IMR-90 (cell line): ENCODE data around the gene SSC4D. TPM values are rescaled to one million over a fixed set of nuclear protein-coding genes. Genes with fewer than 3 reads are reported as not detected.
"Not testable (repeated sequence)": the region's sequence is repeated elsewhere in the genome, so short reads cannot be mapped to it uniquely, and the experiment has no call there.

Experiments
- ATAC-seq: fragments of 200-7000 bp; cut with Tn5 transposase; 2 replicates; pipeline ENCODE4 v1.9.1; 2020; ENCODE audit warnings: low read depth, mild to moderate bottlenecking, moderate library complexity
- BruUV-seq: library from RNA; stranded (reverse); fragments of 400-500 nt; replicated peaks from 2 replicates; lab custom pipeline; 2021; lab: Mats Ljungman, UMichigan
- CTCF ChIA-PET: fragments of 300-600 bp; formaldehyde crosslinking; extraction: SDS; loops from one replicate; lab custom pipeline; 2021; ENCODE audit warnings: antibody characterized with exemption; lab: Yijun Ruan, JAX
- POLR2A ChIA-PET: fragments of 300-600 bp; sonication (Branson Sonifier 250); formaldehyde crosslinking; loops from one replicate; lab custom pipeline; 2022; ENCODE audit warnings: antibody characterized with exemption; ENCODE audit not compliant: unreplicated experiment; lab: Charles Lee
- DNase-seq: peaks from one replicate; pipeline ENCODE4 v3.0.0; 2013
- H2AFZ ChIP-seq: replicated peaks from 2 replicates; pipeline ENCODE3; 2013; ENCODE audit warnings: low read length, mild to moderate bottlenecking; ENCODE audit not compliant: poor library complexity
- H2AK5ac ChIP-seq: 2 replicates; pipeline ENCODE4 v1.6.1; 2013; ENCODE audit warnings: low read depth, low read length, inconsistent platforms
- H2AK9ac ChIP-seq: replicated peaks from 2 replicates; pipeline ENCODE3; 2013; ENCODE audit warnings: mild to moderate bottlenecking, low read depth, low read length, moderate library complexity; ENCODE audit not compliant: poor library complexity
- H2BK120ac ChIP-seq: 2 replicates; pipeline ENCODE4 v1.6.1; 2013; ENCODE audit warnings: low read depth, low read length, inconsistent platforms
- H2BK15ac ChIP-seq: 3 replicates; pipeline ENCODE4 v1.6.1; 2013; ENCODE audit warnings: low read depth, low read length, inconsistent platforms
- H2BK20ac ChIP-seq: 2 replicates; pipeline ENCODE4 v1.6.1; 2013; ENCODE audit warnings: low read depth, mild to moderate bottlenecking, inconsistent platforms, low read length, moderate library complexity
- H2BK5ac ChIP-seq: 2 replicates; pipeline ENCODE4 v1.6.1; 2013; ENCODE audit warnings: mild to moderate bottlenecking, low read depth, low read length, inconsistent platforms; ENCODE audit not compliant: poor library complexity, severe bottlenecking
- H3K14ac ChIP-seq: replicated peaks from 2 replicates; pipeline ENCODE4 v1.6.1; 2013; ENCODE audit warnings: low read depth, low read length, inconsistent platforms
- H3K18ac ChIP-seq: 2 replicates; pipeline ENCODE4 v1.6.1; 2013; ENCODE audit warnings: low read depth, low read length, control low read depth
- H3K23ac ChIP-seq: 2 replicates; pipeline ENCODE4 v1.6.1; 2013; ENCODE audit warnings: low read depth, low read length, inconsistent platforms
- H3K27ac ChIP-seq: 2 replicates; pipeline ENCODE4 v1.5.1; 2013; ENCODE audit warnings: mild to moderate bottlenecking, control low read depth, low read length; ENCODE audit not compliant: insufficient read depth
- H3K27me3 ChIP-seq: 2 replicates; pipeline ENCODE4 v1.6.1; 2013; ENCODE audit warnings: low read length; ENCODE audit not compliant: control insufficient read depth, insufficient read depth
- H3K36me3 ChIP-seq: 2 replicates; pipeline ENCODE4 v1.6.1; 2013; ENCODE audit warnings: low read length, mixed read lengths; ENCODE audit not compliant: control insufficient read depth, insufficient read depth
- H3K4ac ChIP-seq: 2 replicates; pipeline ENCODE4 v1.6.1; 2013; ENCODE audit warnings: low read depth, low read length, inconsistent platforms
- H3K4me1 ChIP-seq: 2 replicates; pipeline ENCODE4 v1.6.1; 2013; ENCODE audit warnings: low read length, mixed read lengths; ENCODE audit not compliant: control insufficient read depth, insufficient read depth
- H3K4me2 ChIP-seq: 2 replicates; pipeline ENCODE4 v1.6.1; 2013; ENCODE audit warnings: low read depth, mild to moderate bottlenecking, control low read depth, low read length, moderate library complexity
- H3K4me3 ChIP-seq: 2 replicates; pipeline ENCODE4 v1.5.1; 2013; ENCODE audit warnings: low read depth, mild to moderate bottlenecking, control low read depth, low read length, moderate library complexity; ENCODE audit not compliant: insufficient read depth
- H3K56ac ChIP-seq: 2 replicates; pipeline ENCODE4 v1.6.1; 2013; ENCODE audit warnings: low read length, inconsistent platforms; ENCODE audit not compliant: insufficient read depth; ENCODE audit errors: extremely low read depth
- H3K79me1 ChIP-seq, 2 experiments: 2 replicates each; pipeline ENCODE4 v1.6.1; 2013; ENCODE audit warnings: low read length in 2 of 2, inconsistent platforms in 1 of 2, low read depth in 1 of 2
- H3K9ac ChIP-seq: 2 replicates; pipeline ENCODE4 v1.6.1; 2013; ENCODE audit warnings: low read depth, low read length, control low read depth
- H3K9me1 ChIP-seq: 2 replicates; pipeline ENCODE4 v1.6.1; 2013; ENCODE audit warnings: low read length, inconsistent platforms; ENCODE audit not compliant: insufficient read depth
- H3K9me3 ChIP-seq: 2 replicates; pipeline ENCODE4 v1.6.1; 2013; ENCODE audit warnings: low read length; ENCODE audit not compliant: control insufficient read depth, insufficient read depth
- H4K20me1 ChIP-seq: 2 replicates; pipeline ENCODE4 v1.6.1; 2013; ENCODE audit warnings: low read length, inconsistent platforms; ENCODE audit not compliant: insufficient read depth
- H4K5ac ChIP-seq: 2 replicates; pipeline ENCODE4 v1.6.1; 2013; ENCODE audit warnings: mild to moderate bottlenecking, low read depth, low read length, control low read depth
- H4K8ac ChIP-seq, 2 experiments: 2 replicates each; pipeline ENCODE4 v1.6.1; 2013; ENCODE audit warnings: low read depth in 2 of 2, low read length in 2 of 2, control low read depth in 1 of 2, inconsistent platforms in 1 of 2
- H4K91ac ChIP-seq: 2 replicates; pipeline ENCODE4 v1.6.1; 2013; ENCODE audit warnings: low read depth, low read length, inconsistent platforms; ENCODE audit not compliant: insufficient read depth
- BHLHE40 ChIP-seq: fragments of 150-350 bp; IDR thresholded peaks from 2 replicates; pipeline ENCODE4 v1.6.1; 2016; ENCODE audit warnings: mild to moderate bottlenecking, low read depth, low read length
- FOS ChIP-seq: fragments of 150-350 bp; IDR thresholded peaks from 2 replicates; pipeline ENCODE4 v1.6.1; 2016; ENCODE audit warnings: low read depth, low read length
- WGBS, 2 experiments: methylation state at CpG; one replicate each; pipeline versions ENCODE4 v1.1.5 to v1.1.7; 2013; ENCODE audit warnings: missing lambda C conversion rate in 2 of 2; ENCODE audit not compliant: insufficient read length in 1 of 2; ENCODE audit errors: extremely low coverage in 2 of 2; 5-methylcytosine and 5-hydroxymethylcytosine counted together
- dilution Hi-C: fragments of 300-500 bp; cut with HindIII; formaldehyde crosslinking; loops from one replicate; pipeline ENCODE4 v1.14.3; 2018; ENCODE audit warnings: low sequenced_read_pairs; ENCODE audit not compliant: unreplicated experiment
- in situ Hi-C: fragments of 300-500 bp; cut with MboI; formaldehyde crosslinking; loops from 3 replicates; pipeline ENCODE4 v1.14.3; 2019; ENCODE audit warnings: low sequenced_read_pairs, inconsistent platforms, mixed read lengths
- intact Hi-C: fragments of 100-400 bp; cut with micrococcal nuclease; formaldehyde crosslinking; loops from 2 replicates; pipeline ENCODE4 v1.10.0; 2022
- polyA plus RNA-seq, 3 experiments: library from polyadenylated mRNA; depleted of rRNA; stranded (reverse); fragments of >200 nt; gene quantifications; 2 replicates each; pipeline ENCODE4 v1.2.3, GENCODE V29; 2012; ENCODE audit warnings: low replicate concordance in 1 of 3
- total RNA-seq: library from RNA; depleted of rRNA; stranded (reverse); fragments of >200 nt; gene quantifications from 2 replicates; pipeline ENCODE4 v1.2.3, GENCODE V29; 2012
- TF ChIP-seq, protein P1 (sequence below): fragments of 150-350 bp; IDR thresholded peaks from 2 replicates; pipeline ENCODE4 v1.6.1; 2017; ENCODE audit warnings: mild to moderate bottlenecking, antibody characterized with exemption, low read length, low read depth

The SSC4D gene
- total and polyA plus RNA-seq, 2 of the 4 experiments (the other 2 are of a cell fraction): 0.36 to 0.70 TPM

DNA sequence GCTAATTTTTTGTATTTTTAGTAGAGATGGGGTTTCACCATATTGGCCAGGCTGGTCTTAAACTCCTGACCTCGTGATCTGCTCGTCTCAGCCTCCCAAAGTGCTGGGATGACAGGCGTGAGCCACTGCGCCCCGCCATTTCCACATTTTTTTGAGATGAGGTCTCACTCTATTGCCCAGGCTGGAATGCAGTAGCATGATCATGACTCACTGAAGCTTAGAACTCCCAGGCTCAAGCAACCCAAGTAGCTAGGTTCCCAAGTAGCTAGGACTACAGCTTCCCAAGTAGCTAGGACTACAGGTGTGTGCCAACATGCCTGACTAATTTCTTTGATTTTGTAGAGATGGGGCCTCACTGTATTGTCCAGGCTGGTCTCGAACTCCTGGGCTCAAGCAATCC, 11.6 kb upstream of the SSC4D start:
- peak overlapping the region; percentile 72 for H3K27ac ChIP-seq
- peak overlapping the region; percentile 11 for H2AFZ ChIP-seq
- 0 out of 2 replicates have a peak overlapping the region, but pooled peaks have one; percentile 36 for H3K14ac ChIP-seq
- BruUV-seq, H2AK9ac ChIP-seq, CTCF ChIA-PET, in situ Hi-C loops, H3K27me3 ChIP-seq, H3K4me3 ChIP-seq, POLR2A ChIA-PET, H3K79me1 ChIP-seq, H3K9me3 ChIP-seq, H3K9me1 ChIP-seq, H4K20me1 ChIP-seq, H3K9ac ChIP-seq, intact Hi-C loops, dilution Hi-C loops, H3K36me3 ChIP-seq, H3K23ac ChIP-seq, H3K56ac ChIP-seq, H3K4me2 ChIP-seq: not testable (repeated sequence)
- 0 out of 2 replicates have a peak overlapping the region, but pooled peaks have one; percentile 68 for H4K91ac ChIP-seq
- H2BK120ac ChIP-seq: peak overlapping the region; percentile 85
- ATAC-seq: peak; percentile 94
- peak; percentile 98 for DNase-seq
- peak overlapping the region; percentile 93 for H2BK5ac ChIP-seq
- TF ChIP-seq, protein P1, sequence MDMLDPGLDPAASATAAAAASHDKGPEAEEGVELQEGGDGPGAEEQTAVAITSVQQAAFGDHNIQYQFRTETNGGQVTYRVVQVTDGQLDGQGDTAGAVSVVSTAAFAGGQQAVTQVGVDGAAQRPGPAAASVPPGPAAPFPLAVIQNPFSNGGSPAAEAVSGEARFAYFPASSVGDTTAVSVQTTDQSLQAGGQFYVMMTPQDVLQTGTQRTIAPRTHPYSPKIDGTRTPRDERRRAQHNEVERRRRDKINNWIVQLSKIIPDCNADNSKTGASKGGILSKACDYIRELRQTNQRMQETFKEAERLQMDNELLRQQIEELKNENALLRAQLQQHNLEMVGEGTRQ: peak; percentile 41; the same call in 1 of the 2 replicates
- TF ChIP-seq FOS (peak; percentile 89), BHLHE40 (peak; percentile 29; the same call in 1 of the 2 replicates)
- peak overlapping the region; percentile 89 for H3K4ac ChIP-seq
- H4K5ac ChIP-seq: peak overlapping the region; percentile 81; the same call in 1 of the 2 replicates
- peak overlapping the region; percentile 87; the same call in 1 of the 2 replicates for H3K18ac ChIP-seq
- H4K8ac ChIP-seq: peak overlapping the region in 1 of 2 experiments; percentile 78; a peak in 1 of 4 replicates
- H2BK15ac ChIP-seq: peak overlapping the region; percentile 79; the same call in 2 of the 3 replicates
- peak overlapping the region; percentile 37 for H2AK5ac ChIP-seq
- peaks cover 11% of the 10 kb centered on the region for H3K4me1 ChIP-seq
- 0% methylated on average over 2 of the region's 6 CpGs; no CpG with 5 or more reads in 1 of the 2 experiments for WGBS, 2 experiments
- peak overlapping the region; percentile 80 for H2BK20ac ChIP-seq

DNA sequence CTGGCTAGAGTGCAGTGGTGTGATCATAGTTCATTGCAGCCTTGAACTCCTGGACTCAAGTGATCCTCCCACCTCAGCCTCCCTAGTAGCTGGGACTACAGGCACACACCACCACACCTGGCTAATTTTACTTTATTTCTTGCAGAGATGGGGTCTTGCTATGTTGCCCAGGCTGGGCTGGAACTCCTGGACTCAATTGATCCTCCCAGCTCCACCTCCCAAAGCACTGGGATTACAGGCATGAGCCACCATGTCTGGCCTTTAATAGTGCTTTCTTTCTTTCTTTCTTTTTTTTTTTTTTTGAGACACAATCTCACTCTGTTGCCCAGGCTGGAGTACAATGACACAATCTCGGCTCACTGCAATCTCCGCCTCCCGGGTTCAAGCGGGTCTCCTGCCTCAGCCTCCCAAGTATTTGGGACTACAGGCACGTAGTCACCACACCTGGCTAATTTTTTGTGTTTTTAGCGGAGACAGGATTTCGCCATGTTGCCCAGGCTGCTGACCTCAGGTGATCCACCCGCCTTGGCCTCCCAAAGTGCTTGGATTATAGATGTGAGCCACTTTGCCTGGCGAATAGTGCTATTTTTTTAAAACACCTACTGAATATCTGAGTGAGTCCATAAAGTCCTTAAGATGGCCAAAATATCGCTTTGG, 8.3 kb upstream of the SSC4D start:
- DNase-seq, H3K4me3 ChIP-seq, H4K5ac ChIP-seq, intact Hi-C loops, H3K4me2 ChIP-seq, in situ Hi-C loops, H3K27me3 ChIP-seq, POLR2A ChIA-PET, H4K20me1 ChIP-seq, H2AK5ac ChIP-seq, ATAC-seq, H2BK5ac ChIP-seq, H3K27ac ChIP-seq, dilution Hi-C loops, H3K14ac ChIP-seq, H3K56ac ChIP-seq, H3K23ac ChIP-seq, H3K79me1 ChIP-seq, H3K4me1 ChIP-seq, BruUV-seq, H3K9me3 ChIP-seq, H4K91ac ChIP-seq, H4K8ac ChIP-seq, H3K4ac ChIP-seq, H3K18ac ChIP-seq, H2BK120ac ChIP-seq, H2BK15ac ChIP-seq, H2AK9ac ChIP-seq, H3K9me1 ChIP-seq, CTCF ChIA-PET, H2BK20ac ChIP-seq, H3K36me3 ChIP-seq, H3K9ac ChIP-seq, H2AFZ ChIP-seq: not testable (repeated sequence)
- 95% methylated on average over 4 of the region's 10 CpGs; no CpG with 5 or more reads in 1 of the 2 experiments for WGBS, 2 experiments
